HG02885 (cell line): ENCODE measurements around the gene CHFR.
"Not testable (repeated sequence)": the region's sequence is repeated elsewhere in the genome, so short reads cannot be mapped to it uniquely, and the experiment has no call there.

ENCODE experiments used
- ATAC-seq: cut with Tn5 transposase; IDR thresholded peaks from one replicate; pipeline ENCODE4 v1.9.1; 2021; ENCODE audit warnings: mild to moderate bottlenecking; ENCODE audit not compliant: unreplicated experiment, poor library complexity

Gene CHFR

GRCh38 chr12:132874620-132875019, 12.8 kb downstream of the CHFR start:
- not testable (repeated sequence) for ATAC-seq

GRCh38 chr12:132874175-132874574, 13.2 kb downstream of the CHFR start:
- ATAC-seq = no peak

DNA sequence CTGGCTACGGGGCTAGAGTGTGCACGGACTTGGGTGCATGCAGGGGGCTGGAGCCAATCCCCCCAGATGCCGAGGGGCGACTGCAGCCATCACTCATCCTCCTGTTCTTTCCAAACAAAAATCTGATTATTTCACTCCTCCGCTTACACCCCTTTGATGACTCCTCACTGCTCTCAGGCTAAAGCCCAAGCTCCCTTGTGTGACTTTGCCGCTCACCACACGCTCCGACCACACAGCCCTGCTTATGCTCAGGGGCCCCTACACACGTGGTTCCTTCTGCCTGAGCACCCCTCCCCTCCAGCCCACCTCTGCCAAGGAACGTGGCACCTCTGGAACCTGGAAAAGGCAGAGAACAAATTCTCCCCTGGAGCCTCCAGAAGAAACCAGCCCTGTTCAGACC, 13.7 kb downstream of the CHFR start:
- ATAC-seq = no peak

- ATAC-seq = no peak
Observed at GRCh38 chr12:132872975-132873421, 14.4 kb downstream of the CHFR start.

DNA sequence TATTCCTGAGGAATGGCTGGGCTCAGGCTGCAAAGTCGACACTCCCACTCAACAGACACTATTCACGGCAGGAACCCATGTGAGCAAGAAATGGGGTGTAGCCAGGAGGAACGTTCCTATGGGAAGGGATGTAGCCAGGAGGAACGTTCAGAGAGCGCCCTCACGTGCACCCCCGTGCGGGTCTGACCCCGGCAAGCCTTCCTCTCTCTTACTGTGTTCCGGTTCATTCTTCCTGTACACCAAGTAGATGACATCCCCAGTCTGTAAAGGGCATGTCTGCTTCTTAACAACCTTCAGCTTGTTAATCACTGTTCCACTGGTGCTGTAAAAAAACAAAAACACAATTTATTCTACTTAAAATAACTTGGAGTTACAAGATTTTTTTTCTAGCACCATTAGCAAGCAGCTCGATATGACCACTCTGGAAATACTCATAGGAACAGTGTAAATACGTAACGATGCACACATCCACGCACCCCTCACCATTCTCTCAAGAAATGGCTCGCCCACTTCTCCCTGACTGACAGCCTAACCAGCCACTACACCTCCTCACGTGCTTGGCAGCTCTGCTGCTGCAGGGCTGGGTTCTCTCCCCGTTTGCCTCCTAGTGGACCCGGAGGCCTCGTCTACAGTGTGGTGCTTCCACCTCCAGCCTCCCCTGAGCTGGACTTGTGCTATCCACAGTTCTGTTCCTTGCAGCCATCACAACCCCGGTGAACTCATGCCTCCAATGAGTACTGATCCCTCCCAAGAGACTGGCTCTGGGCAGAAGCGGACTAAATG, 15.1 kb downstream of the CHFR start:
- ATAC-seq = no peak

DNA sequence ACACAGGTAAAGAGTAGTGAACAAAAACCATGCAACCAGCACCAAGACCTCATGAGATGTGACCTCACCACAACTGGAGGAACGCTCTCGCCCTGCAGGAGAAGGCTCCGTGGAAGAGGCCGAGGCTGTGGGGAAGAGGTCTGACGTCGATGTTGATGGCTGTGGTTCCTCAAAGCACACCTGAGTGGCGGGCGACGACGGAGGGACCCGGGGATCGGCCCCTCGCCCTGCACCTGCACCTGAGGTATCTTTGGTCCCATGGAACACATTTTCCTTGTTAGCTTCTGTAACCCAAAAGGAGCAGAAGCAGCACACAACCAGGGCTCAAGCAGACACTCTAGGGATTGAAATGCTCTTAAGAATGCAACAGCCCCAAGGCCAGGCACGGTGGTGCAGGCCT, 17.9 kb downstream of the CHFR start:
- ATAC-seq = no peak

DNA sequence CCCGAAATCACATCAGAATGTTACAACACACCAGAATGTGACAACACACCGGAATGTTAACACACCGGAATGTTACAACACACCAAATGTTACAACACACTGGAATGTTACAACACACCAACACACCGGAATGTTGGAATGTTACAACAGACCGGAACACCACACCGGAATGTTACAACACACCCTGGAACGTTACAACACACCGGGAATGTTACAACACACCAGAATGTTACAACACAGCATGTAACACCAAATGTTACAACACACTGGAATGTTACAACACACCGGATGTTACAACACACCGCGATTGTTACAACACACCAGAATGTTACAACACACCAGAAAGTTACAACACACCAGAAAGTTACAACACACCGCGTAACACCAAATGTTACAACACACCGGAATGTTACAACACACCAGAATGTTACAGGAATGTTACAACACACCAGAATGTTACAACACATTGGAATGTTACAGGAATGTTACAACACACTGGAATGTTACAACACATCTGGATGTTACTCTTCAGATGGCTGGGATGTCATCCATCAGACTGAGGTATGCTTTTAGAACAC, 21.1 kb downstream of the CHFR start:
- no peak for ATAC-seq

- ATAC-seq = no peak
Observed at GRCh38 chr12:132861558-132861957, 25.8 kb downstream of the CHFR start.

DNA sequence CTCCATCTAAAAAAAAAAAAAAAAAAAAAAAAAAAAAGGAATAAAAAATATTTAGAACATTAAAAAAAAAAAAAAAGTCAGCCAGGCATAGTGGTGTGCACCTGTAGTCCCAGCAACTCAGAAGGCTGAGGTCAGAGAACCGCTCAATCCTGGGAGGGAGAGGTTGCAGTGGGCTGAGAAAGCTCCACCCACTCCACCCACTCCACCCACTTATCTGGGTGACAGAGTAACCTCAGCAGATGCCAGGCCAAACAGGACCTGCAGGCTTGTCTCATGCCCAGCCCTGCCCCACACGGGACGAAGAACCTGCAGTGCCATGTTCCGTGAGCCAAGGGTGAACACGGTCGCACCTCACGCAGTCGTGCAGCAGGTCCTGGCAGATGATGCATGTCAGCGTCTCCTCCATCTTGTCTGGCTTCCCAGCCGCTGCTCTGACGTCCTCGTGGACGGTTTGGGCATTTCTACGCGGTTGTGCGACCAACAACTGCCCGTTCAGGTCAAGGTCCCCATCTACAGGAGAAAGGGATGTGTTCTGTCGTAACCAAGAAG, 28.6 kb downstream of the CHFR start:
- no peak for ATAC-seq

DNA sequence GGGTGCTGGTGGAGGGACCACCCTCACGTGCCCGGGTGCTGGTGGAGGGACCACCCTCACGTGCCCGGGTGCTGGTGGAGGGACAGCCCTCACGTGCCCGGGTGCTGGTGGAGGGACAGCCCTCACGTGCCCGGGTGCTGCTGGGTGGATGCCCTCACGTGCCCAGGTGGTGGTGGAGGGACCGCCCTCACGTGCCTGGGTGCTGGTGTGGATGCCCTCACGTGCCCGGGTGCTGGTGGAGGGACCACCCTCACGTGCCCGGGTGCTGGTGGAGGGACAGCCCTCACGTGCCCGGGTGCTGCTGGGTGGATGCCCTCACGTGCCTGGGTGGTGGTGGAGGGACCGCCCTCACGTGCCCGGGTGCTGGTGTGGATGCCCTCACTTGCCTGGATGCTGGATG, 30.4 kb downstream of the CHFR start:
- not testable (repeated sequence) for ATAC-seq

- no peak for ATAC-seq
Observed at GRCh38 chr12:132856581-132856980, 30.8 kb downstream of the CHFR start.

GRCh38 chr12:132855211-132855610, 32.2 kb downstream of the CHFR start:
- ATAC-seq = not testable (repeated sequence)

DNA sequence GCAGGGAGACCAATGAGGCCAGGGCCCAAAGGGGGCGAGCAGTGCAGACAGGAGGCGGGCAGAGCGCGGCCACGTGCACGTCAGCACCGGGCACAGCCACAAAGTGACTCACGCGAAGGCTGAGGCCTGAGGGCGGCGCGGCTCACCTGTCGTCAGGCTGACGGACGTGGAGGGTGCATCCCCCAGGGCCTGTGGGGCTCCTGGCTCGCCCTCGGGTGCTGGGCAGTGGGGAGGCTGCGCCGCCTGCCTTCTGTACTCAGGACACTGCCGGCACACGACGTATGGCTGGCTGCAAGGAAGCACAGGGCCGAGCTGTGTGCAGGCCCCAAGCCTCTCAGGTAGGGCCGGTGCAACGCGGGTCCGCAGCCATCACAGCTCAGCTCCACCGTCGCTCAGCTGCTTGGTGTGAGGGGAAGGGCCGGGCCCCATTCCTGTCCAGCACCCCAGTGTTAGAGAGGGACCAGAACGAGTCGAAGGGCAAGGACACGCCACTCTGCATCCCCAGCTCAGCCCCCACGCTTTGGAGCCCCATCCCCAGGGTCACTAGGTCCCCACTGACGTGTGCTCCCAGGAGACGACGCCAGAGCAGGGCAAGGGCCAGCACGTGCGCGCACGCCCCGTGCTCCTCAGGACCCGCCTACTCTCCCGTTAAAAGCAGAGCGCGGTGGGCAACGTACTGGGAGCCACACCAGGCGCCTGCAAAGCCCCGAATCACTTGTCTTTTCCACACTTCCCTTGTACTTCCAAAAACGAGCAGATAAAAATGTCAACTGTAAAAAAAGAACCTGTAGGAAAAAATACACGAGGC, 33.9 kb downstream of the CHFR start:
- ATAC-seq = no peak

- no peak for ATAC-seq
Observed at GRCh38 chr12:132852496-132852895, 34.9 kb downstream of the CHFR start.

GRCh38 chr12:132851465-132851864, 35.9 kb downstream of the CHFR start:
- ATAC-seq = no peak

GRCh38 chr12:132850291-132850690, 37.1 kb downstream of the CHFR start:
- ATAC-seq = no peak

GRCh38 chr12:132848521-132848920, 38.9 kb downstream of the CHFR start:
- no peak for ATAC-seq

GRCh38 chr12:132847363-132848356, 39.7 kb downstream of the CHFR start:
- ATAC-seq = no peak

DNA sequence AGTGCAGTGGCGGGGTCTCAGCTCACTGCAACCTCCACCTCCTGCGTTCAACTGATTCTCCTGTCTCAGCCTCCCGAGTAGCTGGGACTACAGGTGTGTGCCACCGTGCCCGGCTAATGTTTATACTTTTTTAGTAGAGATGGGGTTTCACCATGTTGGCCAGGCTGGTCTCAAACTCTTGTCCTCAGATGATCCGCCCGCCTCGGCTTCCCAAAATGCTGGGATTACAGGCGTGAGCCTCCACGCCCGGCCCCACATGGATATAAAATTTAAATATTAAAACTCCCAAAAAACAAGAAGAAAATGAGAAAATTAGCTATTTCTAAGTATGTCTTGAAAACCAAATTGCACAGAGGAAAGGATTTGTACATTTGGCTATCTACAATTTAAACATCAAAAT, 42.7 kb downstream of the CHFR start:
- ATAC-seq = not testable (repeated sequence)
